ENCODE data around the gene SIGLEC7. TPM values are rescaled to one million over a fixed set of nuclear protein-coding genes. Genes with fewer than 3 reads are reported as not detected.

Gene SIGLEC7
- total and polyA plus RNA-seq, 3 donors from 2014 or later = 0.79 to 2.0 (median 1.2) TPM

GRCh38 chr19:51186323-51186722, 44.2 kb downstream of the SIGLEC7 start:
- TF ChIP-seq, protein P1, sequence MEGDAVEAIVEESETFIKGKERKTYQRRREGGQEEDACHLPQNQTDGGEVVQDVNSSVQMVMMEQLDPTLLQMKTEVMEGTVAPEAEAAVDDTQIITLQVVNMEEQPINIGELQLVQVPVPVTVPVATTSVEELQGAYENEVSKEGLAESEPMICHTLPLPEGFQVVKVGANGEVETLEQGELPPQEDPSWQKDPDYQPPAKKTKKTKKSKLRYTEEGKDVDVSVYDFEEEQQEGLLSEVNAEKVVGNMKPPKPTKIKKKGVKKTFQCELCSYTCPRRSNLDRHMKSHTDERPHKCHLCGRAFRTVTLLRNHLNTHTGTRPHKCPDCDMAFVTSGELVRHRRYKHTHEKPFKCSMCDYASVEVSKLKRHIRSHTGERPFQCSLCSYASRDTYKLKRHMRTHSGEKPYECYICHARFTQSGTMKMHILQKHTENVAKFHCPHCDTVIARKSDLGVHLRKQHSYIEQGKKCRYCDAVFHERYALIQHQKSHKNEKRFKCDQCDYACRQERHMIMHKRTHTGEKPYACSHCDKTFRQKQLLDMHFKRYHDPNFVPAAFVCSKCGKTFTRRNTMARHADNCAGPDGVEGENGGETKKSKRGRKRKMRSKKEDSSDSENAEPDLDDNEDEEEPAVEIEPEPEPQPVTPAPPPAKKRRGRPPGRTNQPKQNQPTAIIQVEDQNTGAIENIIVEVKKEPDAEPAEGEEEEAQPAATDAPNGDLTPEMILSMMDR (IDR thresholded peaks at IDR 0.05) = no peak
- no peak for TF ChIP-seq POLR2A (IDR thresholded peaks at IDR 0.05)
- 74 to 87% methylated on average over 5 to 13 of the region's 13 CpGs for WGBS, 2 donors
- H3K27me3 ChIP-seq = no peaks in the 10 kb centered on the region
- no peak overlapping the region for H3K27ac ChIP-seq
- no peaks in the 10 kb centered on the region for H3K9me3 ChIP-seq
- peaks cover 4% of the 10 kb centered on the region for H3K4me1 ChIP-seq
- intact Hi-C loops (cut with DNase I; ENCODE audit: low total_unique reads) = no loop called here
- H3K36me3 ChIP-seq (ENCODE audit: low read depth, missing control alignments) = no peaks in the 10 kb centered on the region
- H3K4me3 ChIP-seq = no peak overlapping the region
- no peak for DNase-seq

GRCh38 chr19:51187395-51188226, 45.5 kb downstream of the SIGLEC7 start:
- H3K27ac ChIP-seq = no peak overlapping the region
- H3K9me3 ChIP-seq = no peaks in the 10 kb centered on the region
- H3K27me3 ChIP-seq = no peaks in the 10 kb centered on the region

GRCh38 chr19:51188227-51188559, 46.1 kb downstream of the SIGLEC7 start:
- H3K9me3 ChIP-seq = no peaks in the 10 kb centered on the region
- no peak overlapping the region for H3K27ac ChIP-seq
- no peaks in the 10 kb centered on the region for H3K27me3 ChIP-seq
- H3K4me3 ChIP-seq = no peak overlapping the region
- peaks cover 4% of the 10 kb centered on the region for H3K4me1 ChIP-seq
- TF ChIP-seq, protein P1 (IDR thresholded peaks at IDR 0.05) = no peak
- TF ChIP-seq POLR2A (IDR thresholded peaks at IDR 0.05) = no peak
- intact Hi-C loops (cut with DNase I; ENCODE audit: low total_unique reads) = no loop called here
- DNase-seq = no peak
- no peaks in the 10 kb centered on the region for H3K36me3 ChIP-seq (ENCODE audit: low read depth, missing control alignments)
- WGBS, 2 donors = 94 to 100% methylated on average over 2 of the region's 2 CpGs

More at GRCh38 chr19:51187395-51188226, 45.5 kb downstream of the SIGLEC7 start:
- H3K4me1 ChIP-seq = peaks cover 4% of the 10 kb centered on the region
- no peak for DNase-seq
- no peak for TF ChIP-seq POLR2A (IDR thresholded peaks at IDR 0.05)
- TF ChIP-seq, protein P1 (IDR thresholded peaks at IDR 0.05) = no peak
- H3K4me3 ChIP-seq = no peak overlapping the region
- no peaks in the 10 kb centered on the region for H3K36me3 ChIP-seq (ENCODE audit: low read depth, missing control alignments)
- WGBS, 2 donors = 89 to 91% methylated on average over 11 of the region's 11 CpGs
- intact Hi-C loops (cut with DNase I; ENCODE audit: low total_unique reads) = no loop called here

GRCh38 chr19:51192689-51193088, 50.6 kb downstream of the SIGLEC7 start:
- no peaks in the 10 kb centered on the region for H3K27me3 ChIP-seq
- peak overlapping the region in 1 of 2 donors; percentile 3 for H3K27ac ChIP-seq
- H3K36me3 ChIP-seq (ENCODE audit: low read depth, missing control alignments) = no peaks in the 10 kb centered on the region
- intact Hi-C loops (cut with DNase I; ENCODE audit: low total_unique reads) = no loop called here
- TF ChIP-seq POLR2A (IDR thresholded peaks at IDR 0.05) = no peak
- TF ChIP-seq, protein P1 (IDR thresholded peaks at IDR 0.05) = no peak
- H3K9me3 ChIP-seq = no peaks in the 10 kb centered on the region
- WGBS, 2 donors = 70 to 75% methylated on average over 8 to 9 of the region's 9 CpGs
- H3K4me3 ChIP-seq = no peak overlapping the region
- DNase-seq = no peak
- peaks cover 3% of the 10 kb centered on the region for H3K4me1 ChIP-seq
